ENCODE results near the gene HOXA9.

DNA sequence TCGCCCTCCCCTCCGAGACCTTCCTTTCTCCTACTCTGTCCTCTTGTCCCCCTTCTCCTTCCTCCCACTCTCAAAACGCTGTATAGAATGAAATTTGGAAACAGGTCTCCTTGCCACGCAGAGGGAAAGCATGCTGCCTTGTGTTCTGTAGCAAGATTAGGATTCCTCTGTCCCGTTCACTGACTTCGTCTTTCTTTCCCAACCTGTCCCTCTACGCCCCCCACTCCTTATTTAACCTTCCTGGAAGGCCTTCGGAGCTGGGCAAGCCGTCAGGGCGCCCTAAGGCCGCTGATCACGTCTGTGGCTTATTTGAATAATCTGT, 1.3 kb downstream of the HOXA9 start:
- TF ChIP-seq POLR2A (IDR thresholded peaks at IDR 0.05; ENCODE audit: low read length) (no peak), GATA1 (IDR thresholded peaks at IDR 0.05; ENCODE audit: low read depth, low read length) (no peak)
